Testis (tissue), 3 donors: ENCODE results near the gene PPP6R2. TPM values are rescaled to one million over a fixed set of nuclear protein-coding genes. Genes with fewer than 3 reads are reported as not detected.

Experiments used
- DNase-seq: peaks from one replicate; pipeline ENCODE4 v3.0.0-alpha.2; 2019
- H3K27ac ChIP-seq, 2 donors: fragments of 200-600 bp; sonication (generic); one replicate each; pipeline ENCODE4 v1.5.1; 2019
- H3K27me3 ChIP-seq: fragments of 200-600 bp; sonication (generic); one replicate; pipeline ENCODE4 v1.5.1; 2019
- H3K36me3 ChIP-seq: fragments of 200-600 bp; sonication (generic); one replicate; pipeline ENCODE4 v1.5.1; 2017; ENCODE audit warnings: low read depth; ENCODE audit errors: missing control alignments
- H3K4me1 ChIP-seq: fragments of 200-600 bp; sonication (generic); one replicate; pipeline ENCODE4 v1.5.1; 2019
- H3K4me3 ChIP-seq, 2 donors: fragments of 200-600 bp; sonication (generic); one replicate each; pipeline ENCODE4 v1.5.1; 2017 to 2019
- H3K9me3 ChIP-seq: fragments of 200-600 bp; sonication (generic); one replicate; pipeline ENCODE4 v1.5.1; 2017
- POLR2A ChIP-seq: fragments of 450-650 bp; IDR thresholded peaks from one replicate; pipeline ENCODE4 v1.6.1; 2017; ENCODE audit warnings: antibody characterized with exemption, mild to moderate bottlenecking, moderate library complexity
- WGBS, 2 donors: methylation state at CpG; one replicate each; pipeline ENCODE4 v1.1.5; 2018; 5-methylcytosine and 5-hydroxymethylcytosine counted together
- intact Hi-C: fragments of 100-400 bp; cut with DNase I; formaldehyde crosslinking; loops from one replicate; pipeline ENCODE4 v1.15.1; 2023; ENCODE audit warnings: low total_unique reads
- polyA plus RNA-seq: library from polyadenylated mRNA; stranded (reverse); fragments of 350-450 nt; fragmentation: Illumina TruSeq; extraction: RNeasy Lipid Tissue Mini Kit (QIAGEN cat#74804); gene quantifications from one replicate; pipeline ENCODE4 v1.2.3, GENCODE V29; 2014; ENCODE audit warnings: low read depth, low replicate concordance; ENCODE audit not compliant: insufficient read depth
- total RNA-seq, 2 donors: library from RNA; depleted of rRNA; stranded (reverse); fragments of >200 nt; gene quantifications; one replicate each; pipeline ENCODE4 v1.2.3, GENCODE V29; 2016
- TF ChIP-seq, protein P1 (sequence below), 3 experiments: fragments of 450-650 bp in 2 of 3; fragments of 200-600 bp in 1 of 3; sonication (generic) in 1 of 3; IDR thresholded peaks; one replicate each; pipeline ENCODE4 v1.5.1; 2016 to 2019; ENCODE audit warnings: antibody characterized with exemption in 3 of 3, mild to moderate bottlenecking in 2 of 3, moderate library complexity in 1 of 3

PPP6R2 gene
- total and polyA plus RNA-seq, 3 donors from 2014 or later = 123 to 142 (median 138) TPM

GRCh38 chr22:50305393-50305922 lies 37.7 kb upstream of the PPP6R2 start:
- Histone ChIP-seq H3K36me3 (no peaks in the 10 kb centered on the region), H3K9me3 (no peaks in the 10 kb centered on the region), H3K4me3 (peak overlapping the region; percentile 87 to 89), H3K4me1 (peaks cover 68% of the 10 kb centered on the region), H3K27ac (peak overlapping the region; percentile 68 to 87), H3K27me3 (no peaks in the 10 kb centered on the region)
- DNase-seq = no peak
- WGBS, 2 donors = 60 to 61% methylated on average over 8 to 14 of the region's 14 CpGs
- TF ChIP-seq, protein P1, sequence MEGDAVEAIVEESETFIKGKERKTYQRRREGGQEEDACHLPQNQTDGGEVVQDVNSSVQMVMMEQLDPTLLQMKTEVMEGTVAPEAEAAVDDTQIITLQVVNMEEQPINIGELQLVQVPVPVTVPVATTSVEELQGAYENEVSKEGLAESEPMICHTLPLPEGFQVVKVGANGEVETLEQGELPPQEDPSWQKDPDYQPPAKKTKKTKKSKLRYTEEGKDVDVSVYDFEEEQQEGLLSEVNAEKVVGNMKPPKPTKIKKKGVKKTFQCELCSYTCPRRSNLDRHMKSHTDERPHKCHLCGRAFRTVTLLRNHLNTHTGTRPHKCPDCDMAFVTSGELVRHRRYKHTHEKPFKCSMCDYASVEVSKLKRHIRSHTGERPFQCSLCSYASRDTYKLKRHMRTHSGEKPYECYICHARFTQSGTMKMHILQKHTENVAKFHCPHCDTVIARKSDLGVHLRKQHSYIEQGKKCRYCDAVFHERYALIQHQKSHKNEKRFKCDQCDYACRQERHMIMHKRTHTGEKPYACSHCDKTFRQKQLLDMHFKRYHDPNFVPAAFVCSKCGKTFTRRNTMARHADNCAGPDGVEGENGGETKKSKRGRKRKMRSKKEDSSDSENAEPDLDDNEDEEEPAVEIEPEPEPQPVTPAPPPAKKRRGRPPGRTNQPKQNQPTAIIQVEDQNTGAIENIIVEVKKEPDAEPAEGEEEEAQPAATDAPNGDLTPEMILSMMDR (IDR thresholded peaks at IDR 0.05) = no peak
- TF ChIP-seq POLR2A = no peak
- intact Hi-C loops = no loop called here

DNA sequence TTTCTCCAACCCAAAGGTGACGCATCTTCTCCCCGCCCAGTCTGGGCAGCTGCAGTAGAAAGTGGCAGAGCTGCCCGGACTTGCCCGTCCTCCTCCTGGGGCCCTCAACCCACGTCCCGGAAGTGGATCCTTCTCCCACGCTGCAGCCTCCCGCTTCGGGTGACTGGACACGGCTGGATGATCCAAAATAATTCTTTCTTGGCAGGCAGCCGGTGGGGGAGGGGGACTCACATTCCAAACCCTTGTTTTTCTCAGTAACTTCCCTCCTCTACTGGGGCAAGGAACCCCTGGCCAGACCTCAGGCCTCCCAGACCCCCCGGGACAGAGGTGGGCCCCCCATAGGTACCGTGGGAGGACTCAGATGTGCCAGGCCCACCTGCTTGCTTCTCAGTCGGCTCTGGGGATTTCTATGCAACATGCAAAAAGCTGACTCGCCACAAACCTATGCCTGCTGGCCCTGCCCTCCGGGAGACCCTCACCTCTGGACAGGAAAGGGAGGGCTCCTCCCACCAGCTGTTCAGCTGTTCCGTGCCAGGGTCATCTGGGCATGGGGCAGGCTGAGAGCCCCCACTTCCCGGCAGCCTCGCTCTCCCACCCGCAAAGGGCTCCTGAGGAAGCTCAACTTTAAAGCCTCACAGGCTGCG lies 37.1 kb upstream of the PPP6R2 start:
- WGBS, 2 donors = 16 to 22% methylated on average over 15 to 19 of the region's 21 CpGs
- H3K4me1 ChIP-seq = peaks cover 62% of the 10 kb centered on the region
- peak overlapping the region; percentile 87 to 89 for H3K4me3 ChIP-seq
- DNase-seq = peak; percentile 91
- intact Hi-C loops = no loop called here
- no peak for TF ChIP-seq POLR2A
- TF ChIP-seq, protein P1 (IDR thresholded peaks at IDR 0.05) = peak in 1 of 3 experiments; percentile 15
- H3K36me3 ChIP-seq = no peaks in the 10 kb centered on the region
- no peaks in the 10 kb centered on the region for H3K9me3 ChIP-seq
- peak overlapping the region; percentile 68 to 87 for H3K27ac ChIP-seq
- H3K27me3 ChIP-seq = no peaks in the 10 kb centered on the region

DNA sequence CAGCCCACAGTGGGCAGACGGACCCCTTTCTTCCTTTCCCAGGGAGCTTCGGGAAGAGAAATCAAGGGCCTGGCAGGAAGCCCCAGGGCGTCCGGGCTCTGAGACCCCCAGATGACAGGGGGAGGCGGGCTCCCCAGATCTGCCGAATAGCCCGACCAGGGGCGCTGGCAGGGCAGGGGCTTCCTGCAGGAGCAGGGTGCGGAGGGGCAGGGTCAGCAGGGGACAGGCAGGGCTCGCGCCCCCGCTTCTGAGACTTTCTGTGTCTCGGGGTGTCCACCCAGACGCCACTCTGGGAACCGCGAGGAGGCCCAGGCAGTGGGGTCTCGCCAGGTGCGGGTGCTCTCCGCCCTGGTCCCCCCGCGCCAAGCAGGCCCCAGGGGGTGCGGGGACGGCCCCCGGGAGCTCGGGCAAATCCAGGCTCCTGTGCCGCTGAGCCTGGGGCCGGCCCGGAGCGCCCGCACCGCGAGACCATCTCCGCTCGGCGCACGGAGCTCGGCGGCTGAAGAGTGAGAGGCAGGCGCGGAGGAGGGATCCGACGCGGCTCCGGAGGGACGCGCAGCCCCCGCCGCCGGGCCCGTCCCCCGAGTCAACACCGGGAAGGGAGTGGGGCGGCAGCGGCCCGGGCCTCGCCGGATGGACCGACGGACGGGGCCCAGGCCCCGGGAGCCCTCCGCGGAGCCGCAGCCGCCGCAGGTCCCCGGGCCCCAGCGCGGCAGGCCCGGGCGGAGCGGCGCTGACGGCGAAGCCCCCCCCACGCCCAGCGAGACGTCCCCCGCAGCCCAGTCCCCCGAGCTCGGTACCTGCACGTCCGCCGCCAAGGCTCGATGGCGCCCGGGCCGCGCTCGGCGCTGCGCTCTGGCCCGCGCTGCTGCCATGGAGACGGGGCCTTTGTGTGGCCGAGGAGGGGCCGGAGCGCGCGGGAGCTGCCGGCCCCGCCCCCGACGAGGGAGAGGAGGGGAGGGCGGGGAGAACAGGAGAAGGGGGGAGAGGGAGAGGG lies 36.1 kb upstream of the PPP6R2 start, which contains the start of gene PLXNB2:
Gene PLXNB2, minus strand, starts transcription at position 894 of the 997 bp plus-strand sequence. CDS start 17,062 bp downstream, outside the sequence.
- DNase-seq = peak; percentile 86
- no peak for TF ChIP-seq POLR2A
- no peaks in the 10 kb centered on the region for H3K9me3 ChIP-seq

GRCh38 chr22:50307890-50308596 lies 35.1 kb upstream of the PPP6R2 start:
- TF ChIP-seq, protein P1 (IDR thresholded peaks at IDR 0.05) = no peak
- TF ChIP-seq POLR2A = no peak
- intact Hi-C loops = no loop called here
- Histone ChIP-seq H3K9me3 (no peaks in the 10 kb centered on the region), H3K4me1 (peaks cover 45% of the 10 kb centered on the region), H3K27ac (peak overlapping the region; percentile 50 to 83), H3K27me3 (no peaks in the 10 kb centered on the region), H3K36me3 (no peaks in the 10 kb centered on the region), H3K4me3 (no peak overlapping the region)
- no peak for DNase-seq
- 32% methylated on average over 13 to 19 of the region's 19 CpGs for WGBS, 2 donors

More for the DNA sequence above, 36.1 kb upstream of the PPP6R2 start, which contains the start of gene PLXNB2:
- Histone ChIP-seq H3K4me3 (peak within 1 kb of the TSS; percentile 87 to 89), H3K27me3 (no peaks in the 10 kb centered on the region), H3K27ac (peak within 1 kb of the TSS; percentile 68 to 87), H3K4me1 (peaks cover 52% of the 10 kb centered on the region), H3K36me3 (no peaks in the 10 kb centered on the region)
- intact Hi-C loops = no loop called here
- WGBS, 2 donors = 0 to 1% methylated on average over 20 to 37 of the region's 105 CpGs
